H7 (cell line): ENCODE data around the gene SYNE2. TPM values are rescaled to one million over a fixed set of nuclear protein-coding genes. Genes with fewer than 3 reads are reported as not detected.
"Not testable (repeated sequence)": the region's sequence is repeated elsewhere in the genome, so short reads cannot be mapped to it uniquely, and the experiment has no call there.

Experiments
- DNase-seq: peaks from one replicate; pipeline ENCODE4 v3.0.0; 2012
- H3K27me3 ChIP-seq: 2 replicates; pipeline ENCODE4 v1.6.0; 2011; ENCODE audit warnings: mild to moderate bottlenecking, low read length; ENCODE audit not compliant: control insufficient read depth, insufficient read depth
- H3K36me3 ChIP-seq: replicated peaks from 2 replicates; pipeline ENCODE4 v1.5.1; 2011; ENCODE audit warnings: low read length; ENCODE audit not compliant: control insufficient read depth, insufficient read depth
- H3K4me3 ChIP-seq: 2 replicates; pipeline ENCODE4 v1.5.1; 2011; ENCODE audit warnings: low read depth, mild to moderate bottlenecking, control low read depth, low read length, moderate library complexity; ENCODE audit not compliant: insufficient read depth
- total RNA-seq: library from RNA; depleted of rRNA; stranded (reverse); fragments of >200 nt; shearing (Covaris generic); gene quantifications from 2 replicates; pipeline ENCODE4 v1.2.3, GENCODE V29; 2014

SYNE2 gene
- total RNA-seq, 1 experiment from 2014 or later, result 35.3 TPM

GRCh38 chr14:64182908-64183307 is 330.1 kb downstream of the SYNE2 start:
- DNase-seq, H3K36me3 ChIP-seq, H3K4me3 ChIP-seq, H3K27me3 ChIP-seq: not testable (repeated sequence)

GRCh38 chr14:64184103-64184729 is 331.4 kb downstream of the SYNE2 start:
- Histone ChIP-seq H3K36me3 (no peaks in the 10 kb centered on the region; the same call in 1 of the 2 replicates), H3K27me3 (no peaks in the 10 kb centered on the region), H3K4me3 (no peak overlapping the region)
- no peak for DNase-seq

GRCh38 chr14:64185184-64185583 is 332.4 kb downstream of the SYNE2 start:
- no peaks in the 10 kb centered on the region for H3K27me3 ChIP-seq
- no peak for DNase-seq
- H3K36me3 ChIP-seq, result peaks cover 1% of the 10 kb centered on the region
- no peak overlapping the region for H3K4me3 ChIP-seq

GRCh38 chr14:64186231-64187129 is 333.7 kb downstream of the SYNE2 start:
- peaks cover 3% of the 10 kb centered on the region for H3K36me3 ChIP-seq
- H3K27me3 ChIP-seq, result no peaks in the 10 kb centered on the region
- H3K4me3 ChIP-seq, result peak overlapping the region; percentile 32
- DNase-seq, result peak; percentile 68

- DNase-seq, result no peak
- peaks cover 3% of the 10 kb centered on the region for H3K36me3 ChIP-seq
- H3K27me3 ChIP-seq, result no peaks in the 10 kb centered on the region
- peak overlapping the region; percentile 32 for H3K4me3 ChIP-seq
These were observed 334.5 kb downstream of the SYNE2 start for GRCh38 chr14:64187331-64187730.

- peaks cover 3% of the 10 kb centered on the region for H3K36me3 ChIP-seq
- no peak for DNase-seq
These were observed 338.2 kb downstream of the SYNE2 start for GRCh38 chr14:64190974-64191502.

GRCh38 chr14:64191756-64192155 is 339.0 kb downstream of the SYNE2 start:
- H3K4me3 ChIP-seq, result no peak overlapping the region
- DNase-seq, result no peak
- no peaks in the 10 kb centered on the region for H3K27me3 ChIP-seq
- H3K36me3 ChIP-seq, result peaks cover 3% of the 10 kb centered on the region

More at GRCh38 chr14:64190974-64191502, 338.2 kb downstream of the SYNE2 start:
- Histone ChIP-seq H3K27me3 (no peaks in the 10 kb centered on the region), H3K4me3 (no peak overlapping the region)

GRCh38 chr14:64193821-64194220 is 341.0 kb downstream of the SYNE2 start:
- DNase-seq, result no peak
- Histone ChIP-seq H3K36me3 (peaks cover 3% of the 10 kb centered on the region), H3K4me3 (no peak overlapping the region), H3K27me3 (no peaks in the 10 kb centered on the region)

- H3K36me3 ChIP-seq, result peaks cover 3% of the 10 kb centered on the region; the same call in 1 of the 2 replicates
- DNase-seq, result no peak
- no peaks in the 10 kb centered on the region for H3K27me3 ChIP-seq
- no peak overlapping the region for H3K4me3 ChIP-seq
These were observed 341.6 kb downstream of the SYNE2 start for GRCh38 chr14:64194404-64194803.

GRCh38 chr14:64195199-64195598 is 342.4 kb downstream of the SYNE2 start:
- Histone ChIP-seq H3K36me3 (peaks cover 2% of the 10 kb centered on the region; the same call in 1 of the 2 replicates), H3K4me3 (no peak overlapping the region), H3K27me3 (no peaks in the 10 kb centered on the region)
- no peak for DNase-seq

- no peak overlapping the region for H3K4me3 ChIP-seq
- H3K27me3 ChIP-seq, result no peaks in the 10 kb centered on the region
- no peaks in the 10 kb centered on the region for H3K36me3 ChIP-seq
- no peak for DNase-seq
These were observed 343.3 kb downstream of the SYNE2 start for GRCh38 chr14:64196056-64196455.

- H3K4me3 ChIP-seq, result peak overlapping the region; percentile 16; the same call in 1 of the 2 replicates
- no peaks in the 10 kb centered on the region for H3K27me3 ChIP-seq
- no peaks in the 10 kb centered on the region for H3K36me3 ChIP-seq
- DNase-seq, result peak; percentile 78
These were observed 344.1 kb downstream of the SYNE2 start for GRCh38 chr14:64196814-64197411.

- no peak for DNase-seq
- no peaks in the 10 kb centered on the region for H3K36me3 ChIP-seq
- no peak overlapping the region for H3K4me3 ChIP-seq
These were observed 345.2 kb downstream of the SYNE2 start for GRCh38 chr14:64197996-64198395.

GRCh38 chr14:64198486-64198885 is 345.7 kb downstream of the SYNE2 start:
- H3K4me3 ChIP-seq, result no peak overlapping the region
- no peaks in the 10 kb centered on the region for H3K27me3 ChIP-seq
- H3K36me3 ChIP-seq, result peaks cover 2% of the 10 kb centered on the region; the same call in 1 of the 2 replicates
- DNase-seq, result no peak

More at GRCh38 chr14:64197996-64198395, 345.2 kb downstream of the SYNE2 start:
- no peaks in the 10 kb centered on the region for H3K27me3 ChIP-seq
